Activated CD8-positive, alpha-beta T cell treated with anti-CD3 and anti-CD28 coated beads for 36 hours (primary cell): Measurements from ENCODE around the gene TOR2A. TPM values are rescaled to one million over a fixed set of nuclear protein-coding genes. Genes with fewer than 3 reads are reported as not detected.

ENCODE experiments used
- ATAC-seq: fragments of 200-7000 bp; cut with Tn5 transposase; one replicate; pipeline ENCODE4 v1.10.0; 2021; ENCODE audit warnings: mild to moderate bottlenecking, moderate library complexity
- CTCF ChIA-PET: fragments of 350-600 bp; sonication (Branson Sonifier 250); formaldehyde crosslinking; loops from one replicate; lab custom pipeline; 2021; ENCODE audit warnings: antibody characterized with exemption; lab: Charles Lee
- POLR2A ChIA-PET: fragments of 350-600 bp; sonication (Branson Sonifier 250); formaldehyde crosslinking; loops from one replicate; lab custom pipeline; 2021; ENCODE audit warnings: antibody characterized with exemption; lab: Charles Lee
- DNase-seq: peaks from one replicate; pipeline ENCODE4 v3.0.0-alpha.2; 2020
- H3K27ac Mint-ChIP-seq: one replicate; pipeline ENCODE4 v1.8.0; 2021; ENCODE audit warnings: mild to moderate bottlenecking, mixed read lengths
- H3K27me3 Mint-ChIP-seq: one replicate; pipeline ENCODE4 v1.8.0; 2021; ENCODE audit warnings: mixed read lengths
- H3K36me3 Mint-ChIP-seq: one replicate; pipeline ENCODE4 v1.8.0; 2021; ENCODE audit warnings: low read depth, mixed read lengths
- H3K4me1 Mint-ChIP-seq: one replicate; pipeline ENCODE4 v1.8.0; 2021; ENCODE audit warnings: low read depth, mixed read lengths
- H3K4me3 Mint-ChIP-seq: one replicate; pipeline ENCODE4 v1.8.0; 2021; ENCODE audit warnings: mild to moderate bottlenecking, moderate library complexity, mixed read lengths
- H3K9me3 Mint-ChIP-seq: one replicate; pipeline ENCODE4 v1.8.0; 2021; ENCODE audit warnings: mixed read lengths
- intact Hi-C: fragments of 100-400 bp; cut with micrococcal nuclease; formaldehyde crosslinking; loops from one replicate; pipeline ENCODE4 v1.10.0; 2022
- total RNA-seq, 2 experiments: library from RNA; stranded (reverse); gene quantifications; one replicate each; pipeline ENCODE4 v1.2.3, GENCODE V29; 2021
- TF ChIP-seq, protein P1 (sequence below): fragments of 200-600 bp; IDR thresholded peaks from one replicate; pipeline ENCODE4 v1.8.0; 2022; ENCODE audit warnings: antibody characterized with exemption, mild to moderate bottlenecking

The TOR2A gene
- total RNA-seq, 2 experiments from 2014 or later = 14.4 to 16.1 TPM

GRCh38 chr9:127751269-127752054, 16.4 kb upstream of the TOR2A start:
- Mint-ChIP-seq H3K27me3 (no peaks in the 10 kb centered on the region), H3K4me1 (peaks cover 11% of the 10 kb centered on the region), H3K4me3 (no peak overlapping the region), H3K36me3 (peaks cover 14% of the 10 kb centered on the region), H3K9me3 (no peaks in the 10 kb centered on the region), H3K27ac (no peak overlapping the region)
- intact Hi-C loops = no loop called here
- CTCF ChIA-PET = interaction anchor here (1.0 kb wide), 1 partner anchor 17 kb away, joined by 3 read pairs; the partner anchor contains the start of gene TOR2A
- POLR2A ChIA-PET = no interaction called here
- ATAC-seq (no peak), DNase-seq (peak; percentile 33)
- TF ChIP-seq, protein P1, sequence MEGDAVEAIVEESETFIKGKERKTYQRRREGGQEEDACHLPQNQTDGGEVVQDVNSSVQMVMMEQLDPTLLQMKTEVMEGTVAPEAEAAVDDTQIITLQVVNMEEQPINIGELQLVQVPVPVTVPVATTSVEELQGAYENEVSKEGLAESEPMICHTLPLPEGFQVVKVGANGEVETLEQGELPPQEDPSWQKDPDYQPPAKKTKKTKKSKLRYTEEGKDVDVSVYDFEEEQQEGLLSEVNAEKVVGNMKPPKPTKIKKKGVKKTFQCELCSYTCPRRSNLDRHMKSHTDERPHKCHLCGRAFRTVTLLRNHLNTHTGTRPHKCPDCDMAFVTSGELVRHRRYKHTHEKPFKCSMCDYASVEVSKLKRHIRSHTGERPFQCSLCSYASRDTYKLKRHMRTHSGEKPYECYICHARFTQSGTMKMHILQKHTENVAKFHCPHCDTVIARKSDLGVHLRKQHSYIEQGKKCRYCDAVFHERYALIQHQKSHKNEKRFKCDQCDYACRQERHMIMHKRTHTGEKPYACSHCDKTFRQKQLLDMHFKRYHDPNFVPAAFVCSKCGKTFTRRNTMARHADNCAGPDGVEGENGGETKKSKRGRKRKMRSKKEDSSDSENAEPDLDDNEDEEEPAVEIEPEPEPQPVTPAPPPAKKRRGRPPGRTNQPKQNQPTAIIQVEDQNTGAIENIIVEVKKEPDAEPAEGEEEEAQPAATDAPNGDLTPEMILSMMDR = no peak

DNA sequence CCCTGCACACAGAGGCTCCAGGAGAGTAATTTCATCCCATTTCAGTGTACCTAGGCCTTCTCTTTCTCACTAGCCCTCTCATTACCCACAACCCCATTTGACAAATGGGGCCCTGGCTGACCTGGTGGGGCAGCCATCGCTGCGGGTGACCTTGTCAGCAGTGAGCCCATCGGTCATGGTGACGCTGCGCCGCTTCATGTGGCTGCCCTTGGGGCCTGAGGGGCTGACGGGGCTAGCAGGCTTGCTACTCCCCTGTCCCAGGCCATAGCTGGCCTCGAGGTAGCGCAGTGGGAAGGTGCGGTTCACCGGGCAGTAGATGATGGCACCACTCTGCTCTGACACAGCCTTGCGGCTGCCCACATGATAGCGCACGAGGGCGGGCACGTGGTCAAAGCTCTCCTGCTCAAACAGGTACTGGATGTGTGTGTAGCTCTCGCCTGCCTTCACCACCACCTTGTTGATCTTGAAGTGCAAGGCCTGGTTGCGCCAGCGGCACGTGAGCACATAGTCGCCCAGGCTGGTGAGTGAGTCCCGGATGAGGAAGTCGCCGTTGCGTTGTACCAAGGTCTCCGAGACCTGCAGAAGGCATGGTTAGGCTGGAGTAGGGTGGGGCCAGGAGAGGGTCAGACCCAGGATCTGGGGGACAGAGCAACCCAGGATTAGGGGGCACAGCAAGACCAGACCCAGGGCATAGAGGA, 14.1 kb upstream of the TOR2A start:
- Mint-ChIP-seq H3K27me3 (no peaks in the 10 kb centered on the region), H3K4me3 (no peak overlapping the region), H3K9me3 (no peaks in the 10 kb centered on the region), H3K36me3 (peaks cover 19% of the 10 kb centered on the region), H3K27ac (no peak overlapping the region), H3K4me1 (peaks cover 13% of the 10 kb centered on the region)
- ATAC-seq (no peak), DNase-seq (no peak)
- intact Hi-C loops = no loop called here
- TF ChIP-seq, protein P1 = no peak
- CTCF ChIA-PET = no interaction called here
- POLR2A ChIA-PET = interaction anchor here (1.0 kb wide), 1 partner anchor 34 kb away, joined by 3 read pairs; the partner anchor contains the start of genes PTRH1 and TTC16

DNA sequence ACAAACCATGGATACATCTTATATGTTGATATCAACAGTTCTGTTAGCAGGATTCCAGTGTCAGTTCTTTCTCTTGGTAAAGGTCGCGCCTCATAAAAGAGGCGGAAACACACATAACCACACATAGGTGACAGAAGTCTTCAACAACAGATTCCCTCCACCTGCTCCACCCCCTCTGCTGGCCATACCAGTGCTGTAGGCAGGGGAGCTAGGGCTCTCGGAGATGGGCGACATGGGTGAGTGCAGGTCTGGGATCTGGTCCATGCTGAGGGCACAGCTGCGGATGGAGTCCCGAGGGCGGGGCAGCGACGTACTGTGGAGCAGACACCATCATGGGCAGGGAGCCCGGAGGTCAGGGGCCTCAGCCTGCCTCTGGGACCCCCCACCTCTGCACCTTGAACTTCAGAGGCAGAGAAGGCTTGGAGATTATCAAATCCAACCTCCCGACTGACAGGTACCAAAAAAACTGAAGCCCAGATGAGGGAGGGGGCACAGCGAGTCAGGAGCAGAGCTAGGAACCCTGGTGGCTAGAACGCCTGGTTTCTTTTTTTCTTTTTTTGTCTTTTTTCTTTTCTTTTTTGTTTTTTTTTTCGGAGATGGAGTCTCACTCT, 12.0 kb upstream of the TOR2A start:
- peak; percentile 53 for DNase-seq
- ChIA-PET CTCF (interaction anchor here (0.6 to 1.7 kb wide), 5 partner anchors 12 to 174 kb away, joined by 3 to 6 read pairs (median 3); partner anchors contain the start of gene TOR2A), POLR2A (no interaction called here)
- intact Hi-C loops = no loop called here
- Mint-ChIP-seq H3K27me3 (no peaks in the 10 kb centered on the region), H3K36me3 (peaks cover 24% of the 10 kb centered on the region), H3K4me1 (peaks cover 13% of the 10 kb centered on the region), H3K27ac (peak overlapping the region; percentile 50), H3K4me3 (no peak overlapping the region), H3K9me3 (no peaks in the 10 kb centered on the region)
- TF ChIP-seq, protein P1 = no peak
- ATAC-seq = peak; percentile 78

GRCh38 chr9:127744398-127745110, 9.5 kb upstream of the TOR2A start:
- no peak overlapping the region for H3K4me3 Mint-ChIP-seq
- POLR2A ChIA-PET = interaction anchor here (1.2 to 1.6 kb wide), 3 partner anchors 10 to 126 kb away, joined by 3 to 4 read pairs (median 3); partner anchors contain the start of genes CDK9 and TOR2A
- CTCF ChIA-PET = interaction anchor here (1.3 to 4.0 kb wide), 4 partner anchors 10 to 177 kb away, joined by 3 to 17 read pairs (median 10); partner anchors contain the start of gene TOR2A

More at GRCh38 chr9:127744398-127745110, 9.5 kb upstream of the TOR2A start:
- H3K36me3 Mint-ChIP-seq = peaks cover 23% of the 10 kb centered on the region
- no peak for DNase-seq
- H3K9me3 Mint-ChIP-seq = no peaks in the 10 kb centered on the region
- peaks cover 13% of the 10 kb centered on the region for H3K4me1 Mint-ChIP-seq
- H3K27me3 Mint-ChIP-seq = no peaks in the 10 kb centered on the region
- TF ChIP-seq, protein P1 = no peak
- intact Hi-C loops = no loop called here
- ATAC-seq = no peak
- H3K27ac Mint-ChIP-seq = no peak overlapping the region
